ENCODE data around the gene CRELD1. TPM values are rescaled to one million over a fixed set of nuclear protein-coding genes. Genes with fewer than 3 reads are reported as not detected.

Gene CRELD1
- total and polyA plus RNA-seq, 9 of the 15 experiments (the other 6 are each of a cell fraction or from before 2014, with no cell fraction given), result 3.3 to 25.8 (median 16.5) TPM

GRCh38 chr3:9978710-9979305 is 45.2 kb downstream of the CRELD1 start (continued):
- TF ChIP-seq RERE (CRISPR knock-in tag; IDR thresholded peaks at IDR 0.05; ENCODE audit: borderline replicate concordance) (no peak), NR2C1 (IDR thresholded peaks at IDR 0.05) (no peak), NR2C1 (tag; IDR thresholded peaks at IDR 0.05) (0 out of 2 replicates have a peak, but pooled peaks have one; percentile 14), ERF (CRISPR knock-in tag; IDR thresholded peaks at IDR 0.05) (no peak), GATAD2B (IDR thresholded peaks at IDR 0.05; ENCODE audit: borderline replicate concordance) (no peak), RBM17 (IDR thresholded peaks at IDR 0.05; ENCODE audit: borderline replicate concordance, low read depth, low read length) (no peak), PHB (CRISPR knock-in tag; IDR thresholded peaks at IDR 0.05) (no peak), NCOA1 (IDR thresholded peaks at IDR 0.05; ENCODE audit: low read depth) (peak; percentile 64; the same call in 1 of the 2 replicates), MEIS2 (IDR thresholded peaks at IDR 0.05; ENCODE audit: partially characterized antibody) (peak; percentile 63), DIDO1 (tag; IDR thresholded peaks at IDR 0.05; ENCODE audit: low read depth) (no peak), SMAD2 (IDR thresholded peaks at IDR 0.05; ENCODE audit: low read depth, low read length) (no peak), CBFA2T3 (IDR thresholded peaks at IDR 0.05) (peak; percentile 97), LARP7 (IDR thresholded peaks at IDR 0.05) (0 out of 2 replicates have a peak, but pooled peaks have one; percentile 72), KAT7 (CRISPR knock-in tag; IDR thresholded peaks at IDR 0.05; ENCODE audit: borderline replicate concordance) (no peak), CBX3 (IDR thresholded peaks at IDR 0.05; ENCODE audit: borderline replicate concordance in 1 of 2, low read length in 2 of 2) (peak in 1 of 2 experiments; percentile 64; a peak in 1 of 3 replicates), FUS (optimal IDR thresholded peaks at IDR 0.05; ENCODE audit: low read depth, low read length) (no peak), JUN (IDR thresholded peaks at IDR 0.05; ENCODE audit: borderline replicate concordance, low read depth, low read length) (no peak), JUN (CRISPR knock-in tag; IDR thresholded peaks at IDR 0.05; ENCODE audit: borderline replicate concordance) (no peak)
- TF ChIP-seq, protein P1, sequence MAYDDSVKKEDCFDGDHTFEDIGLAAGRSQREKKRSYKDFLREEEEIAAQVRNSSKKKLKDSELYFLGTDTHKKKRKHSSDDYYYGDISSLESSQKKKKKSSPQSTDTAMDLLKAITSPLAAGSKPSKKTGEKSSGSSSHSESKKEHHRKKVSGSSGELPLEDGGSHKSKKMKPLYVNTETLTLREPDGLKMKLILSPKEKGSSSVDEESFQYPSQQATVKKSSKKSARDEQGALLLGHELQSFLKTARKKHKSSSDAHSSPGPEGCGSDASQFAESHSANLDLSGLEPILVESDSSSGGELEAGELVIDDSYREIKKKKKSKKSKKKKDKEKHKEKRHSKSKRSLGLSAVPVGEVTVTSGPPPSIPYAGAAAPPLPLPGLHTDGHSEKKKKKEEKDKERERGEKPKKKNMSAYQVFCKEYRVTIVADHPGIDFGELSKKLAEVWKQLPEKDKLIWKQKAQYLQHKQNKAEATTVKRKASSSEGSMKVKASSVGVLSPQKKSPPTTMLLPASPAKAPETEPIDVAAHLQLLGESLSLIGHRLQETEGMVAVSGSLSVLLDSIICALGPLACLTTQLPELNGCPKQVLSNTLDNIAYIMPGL (CRISPR knock-in tag; IDR thresholded peaks at IDR 0.05), result no peak
- TF ChIP-seq, protein P2, sequence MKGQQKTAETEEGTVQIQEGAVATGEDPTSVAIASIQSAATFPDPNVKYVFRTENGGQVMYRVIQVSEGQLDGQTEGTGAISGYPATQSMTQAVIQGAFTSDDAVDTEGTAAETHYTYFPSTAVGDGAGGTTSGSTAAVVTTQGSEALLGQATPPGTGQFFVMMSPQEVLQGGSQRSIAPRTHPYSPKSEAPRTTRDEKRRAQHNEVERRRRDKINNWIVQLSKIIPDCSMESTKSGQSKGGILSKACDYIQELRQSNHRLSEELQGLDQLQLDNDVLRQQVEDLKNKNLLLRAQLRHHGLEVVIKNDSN (CRISPR knock-in tag; IDR thresholded peaks at IDR 0.05), result no peak
- TF ChIP-seq, protein P3, sequence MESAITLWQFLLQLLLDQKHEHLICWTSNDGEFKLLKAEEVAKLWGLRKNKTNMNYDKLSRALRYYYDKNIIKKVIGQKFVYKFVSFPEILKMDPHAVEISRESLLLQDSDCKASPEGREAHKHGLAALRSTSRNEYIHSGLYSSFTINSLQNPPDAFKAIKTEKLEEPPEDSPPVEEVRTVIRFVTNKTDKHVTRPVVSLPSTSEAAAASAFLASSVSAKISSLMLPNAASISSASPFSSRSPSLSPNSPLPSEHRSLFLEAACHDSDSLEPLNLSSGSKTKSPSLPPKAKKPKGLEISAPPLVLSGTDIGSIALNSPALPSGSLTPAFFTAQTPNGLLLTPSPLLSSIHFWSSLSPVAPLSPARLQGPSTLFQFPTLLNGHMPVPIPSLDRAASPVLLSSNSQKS (CRISPR knock-in tag; IDR thresholded peaks at IDR 0.05), result no peak
